IMR-90 (cell line): Measurements from ENCODE around the gene PACS1. TPM values are rescaled to one million over a fixed set of nuclear protein-coding genes. Genes with fewer than 3 reads are reported as not detected.

Experiments used
- ATAC-seq: fragments of 200-7000 bp; cut with Tn5 transposase; 2 replicates; pipeline ENCODE4 v1.9.1; 2020; ENCODE audit warnings: low read depth, mild to moderate bottlenecking, moderate library complexity
- BruUV-seq: library from RNA; stranded (reverse); fragments of 400-500 nt; replicated peaks from 2 replicates; lab custom pipeline; 2021; lab: Mats Ljungman, UMichigan
- CTCF ChIA-PET: fragments of 300-600 bp; formaldehyde crosslinking; extraction: SDS; loops from one replicate; lab custom pipeline; 2021; ENCODE audit warnings: antibody characterized with exemption; lab: Yijun Ruan, JAX
- POLR2A ChIA-PET: fragments of 300-600 bp; sonication (Branson Sonifier 250); formaldehyde crosslinking; loops from one replicate; lab custom pipeline; 2022; ENCODE audit warnings: antibody characterized with exemption; ENCODE audit not compliant: unreplicated experiment; lab: Charles Lee
- DNase-seq: peaks from one replicate; pipeline ENCODE4 v3.0.0; 2013
- H2AFZ ChIP-seq: replicated peaks from 2 replicates; pipeline ENCODE3; 2013; ENCODE audit warnings: low read length, mild to moderate bottlenecking; ENCODE audit not compliant: poor library complexity
- H2AK5ac ChIP-seq: 2 replicates; pipeline ENCODE4 v1.6.1; 2013; ENCODE audit warnings: low read depth, low read length, inconsistent platforms
- H2AK9ac ChIP-seq: replicated peaks from 2 replicates; pipeline ENCODE3; 2013; ENCODE audit warnings: mild to moderate bottlenecking, low read depth, low read length, moderate library complexity; ENCODE audit not compliant: poor library complexity
- H2BK120ac ChIP-seq: 2 replicates; pipeline ENCODE4 v1.6.1; 2013; ENCODE audit warnings: low read depth, low read length, inconsistent platforms
- H2BK15ac ChIP-seq: 3 replicates; pipeline ENCODE4 v1.6.1; 2013; ENCODE audit warnings: low read depth, low read length, inconsistent platforms
- H2BK20ac ChIP-seq: 2 replicates; pipeline ENCODE4 v1.6.1; 2013; ENCODE audit warnings: low read depth, mild to moderate bottlenecking, inconsistent platforms, low read length, moderate library complexity
- H2BK5ac ChIP-seq: 2 replicates; pipeline ENCODE4 v1.6.1; 2013; ENCODE audit warnings: mild to moderate bottlenecking, low read depth, low read length, inconsistent platforms; ENCODE audit not compliant: poor library complexity, severe bottlenecking
- H3K14ac ChIP-seq: replicated peaks from 2 replicates; pipeline ENCODE4 v1.6.1; 2013; ENCODE audit warnings: low read depth, low read length, inconsistent platforms
- H3K18ac ChIP-seq: 2 replicates; pipeline ENCODE4 v1.6.1; 2013; ENCODE audit warnings: low read depth, low read length, control low read depth
- H3K23ac ChIP-seq: 2 replicates; pipeline ENCODE4 v1.6.1; 2013; ENCODE audit warnings: low read depth, low read length, inconsistent platforms
- H3K27ac ChIP-seq: 2 replicates; pipeline ENCODE4 v1.5.1; 2013; ENCODE audit warnings: mild to moderate bottlenecking, control low read depth, low read length; ENCODE audit not compliant: insufficient read depth
- H3K27me3 ChIP-seq: 2 replicates; pipeline ENCODE4 v1.6.1; 2013; ENCODE audit warnings: low read length; ENCODE audit not compliant: control insufficient read depth, insufficient read depth
- H3K36me3 ChIP-seq: 2 replicates; pipeline ENCODE4 v1.6.1; 2013; ENCODE audit warnings: low read length, mixed read lengths; ENCODE audit not compliant: control insufficient read depth, insufficient read depth
- H3K4ac ChIP-seq: 2 replicates; pipeline ENCODE4 v1.6.1; 2013; ENCODE audit warnings: low read depth, low read length, inconsistent platforms
- H3K4me1 ChIP-seq: 2 replicates; pipeline ENCODE4 v1.6.1; 2013; ENCODE audit warnings: low read length, mixed read lengths; ENCODE audit not compliant: control insufficient read depth, insufficient read depth
- H3K4me2 ChIP-seq: 2 replicates; pipeline ENCODE4 v1.6.1; 2013; ENCODE audit warnings: low read depth, mild to moderate bottlenecking, control low read depth, low read length, moderate library complexity
- H3K4me3 ChIP-seq: 2 replicates; pipeline ENCODE4 v1.5.1; 2013; ENCODE audit warnings: low read depth, mild to moderate bottlenecking, control low read depth, low read length, moderate library complexity; ENCODE audit not compliant: insufficient read depth
- H3K56ac ChIP-seq: 2 replicates; pipeline ENCODE4 v1.6.1; 2013; ENCODE audit warnings: low read length, inconsistent platforms; ENCODE audit not compliant: insufficient read depth; ENCODE audit errors: extremely low read depth
- H3K79me1 ChIP-seq, 2 experiments: 2 replicates each; pipeline ENCODE4 v1.6.1; 2013; ENCODE audit warnings: low read length in 2 of 2, inconsistent platforms in 1 of 2, low read depth in 1 of 2
- H3K9ac ChIP-seq: 2 replicates; pipeline ENCODE4 v1.6.1; 2013; ENCODE audit warnings: low read depth, low read length, control low read depth
- H3K9me1 ChIP-seq: 2 replicates; pipeline ENCODE4 v1.6.1; 2013; ENCODE audit warnings: low read length, inconsistent platforms; ENCODE audit not compliant: insufficient read depth
- H3K9me3 ChIP-seq: 2 replicates; pipeline ENCODE4 v1.6.1; 2013; ENCODE audit warnings: low read length; ENCODE audit not compliant: control insufficient read depth, insufficient read depth
- H4K20me1 ChIP-seq: 2 replicates; pipeline ENCODE4 v1.6.1; 2013; ENCODE audit warnings: low read length, inconsistent platforms; ENCODE audit not compliant: insufficient read depth
- H4K5ac ChIP-seq: 2 replicates; pipeline ENCODE4 v1.6.1; 2013; ENCODE audit warnings: mild to moderate bottlenecking, low read depth, low read length, control low read depth
- H4K8ac ChIP-seq, 2 experiments: 2 replicates each; pipeline ENCODE4 v1.6.1; 2013; ENCODE audit warnings: low read depth in 2 of 2, low read length in 2 of 2, control low read depth in 1 of 2, inconsistent platforms in 1 of 2
- H4K91ac ChIP-seq: 2 replicates; pipeline ENCODE4 v1.6.1; 2013; ENCODE audit warnings: low read depth, low read length, inconsistent platforms; ENCODE audit not compliant: insufficient read depth
- BHLHE40 ChIP-seq: fragments of 150-350 bp; IDR thresholded peaks from 2 replicates; pipeline ENCODE4 v1.6.1; 2016; ENCODE audit warnings: mild to moderate bottlenecking, low read depth, low read length
- CEBPB ChIP-seq: IDR thresholded peaks from 2 replicates; pipeline ENCODE4 v1.6.1; 2012; ENCODE audit warnings: low read depth, low read length, improper control_type of control experiment
- CHD1 ChIP-seq: IDR thresholded peaks from 2 replicates; pipeline ENCODE4 v1.6.1; 2012; ENCODE audit warnings: low read depth, low read length, improper control_type of control experiment
- FOS ChIP-seq: fragments of 150-350 bp; IDR thresholded peaks from 2 replicates; pipeline ENCODE4 v1.6.1; 2016; ENCODE audit warnings: low read depth, low read length
- MAFK ChIP-seq: IDR thresholded peaks from 2 replicates; pipeline ENCODE4 v1.6.1; 2012; ENCODE audit warnings: low read depth, low read length, improper control_type of control experiment
- MAZ ChIP-seq: IDR thresholded peaks from 2 replicates; pipeline ENCODE4 v1.6.1; 2012; ENCODE audit warnings: low read depth, mild to moderate bottlenecking, low read length, improper control_type of control experiment, moderate library complexity, borderline replicate concordance
- MXI1 ChIP-seq: IDR thresholded peaks from 2 replicates; pipeline ENCODE4 v1.6.1; 2012; ENCODE audit warnings: low read depth, mild to moderate bottlenecking, low read length, moderate library complexity, borderline replicate concordance
- NFE2L2 ChIP-seq: fragments of 150-350 bp; IDR thresholded peaks from 2 replicates; pipeline ENCODE4 v1.6.1; 2016; ENCODE audit warnings: low read depth, mild to moderate bottlenecking, low read length
- POLR2A ChIP-seq: IDR thresholded peaks from 2 replicates; pipeline ENCODE4 v1.6.1; 2012; ENCODE audit warnings: mild to moderate bottlenecking, low read depth, low read length
- RAD21 ChIP-seq: IDR thresholded peaks from 2 replicates; pipeline ENCODE4 v1.6.1; 2012; ENCODE audit warnings: low read length, improper control_type of control experiment
- RCOR1 ChIP-seq: IDR thresholded peaks from 2 replicates; pipeline ENCODE4 v1.6.1; 2012; ENCODE audit warnings: mild to moderate bottlenecking, low read length, improper control_type of control experiment; ENCODE audit not compliant: insufficient replicate concordance
- RFX5 ChIP-seq: IDR thresholded peaks from 2 replicates; pipeline ENCODE4 v1.8.0; 2012; ENCODE audit warnings: low read depth, mild to moderate bottlenecking, low read length, moderate library complexity
- SMC3 ChIP-seq: fragments of 150-350 bp; IDR thresholded peaks from 2 replicates; pipeline ENCODE4 v1.6.1; 2016; ENCODE audit warnings: low read depth, mild to moderate bottlenecking, antibody characterized with exemption, low read length, moderate library complexity
- WGBS, 2 experiments: methylation state at CpG; one replicate each; pipeline versions ENCODE4 v1.1.5 to v1.1.7; 2013; ENCODE audit warnings: missing lambda C conversion rate in 2 of 2; ENCODE audit not compliant: insufficient read length in 1 of 2; ENCODE audit errors: extremely low coverage in 2 of 2; 5-methylcytosine and 5-hydroxymethylcytosine counted together
- dilution Hi-C: fragments of 300-500 bp; cut with HindIII; formaldehyde crosslinking; loops from one replicate; pipeline ENCODE4 v1.14.3; 2018; ENCODE audit warnings: low sequenced_read_pairs; ENCODE audit not compliant: unreplicated experiment
- in situ Hi-C: fragments of 300-500 bp; cut with MboI; formaldehyde crosslinking; loops from 3 replicates; pipeline ENCODE4 v1.14.3; 2019; ENCODE audit warnings: low sequenced_read_pairs, inconsistent platforms, mixed read lengths
- intact Hi-C: fragments of 100-400 bp; cut with micrococcal nuclease; formaldehyde crosslinking; loops from 2 replicates; pipeline ENCODE4 v1.10.0; 2022
- polyA plus RNA-seq, 3 experiments: library from polyadenylated mRNA; depleted of rRNA; stranded (reverse); fragments of >200 nt; gene quantifications; 2 replicates each; pipeline ENCODE4 v1.2.3, GENCODE V29; 2012; ENCODE audit warnings: low replicate concordance in 1 of 3
- total RNA-seq: library from RNA; depleted of rRNA; stranded (reverse); fragments of >200 nt; gene quantifications from 2 replicates; pipeline ENCODE4 v1.2.3, GENCODE V29; 2012
- TF ChIP-seq, protein P1 (sequence below): fragments of 150-350 bp; IDR thresholded peaks from 2 replicates; pipeline ENCODE4 v1.6.1; 2017; ENCODE audit warnings: mild to moderate bottlenecking, antibody characterized with exemption, low read length, low read depth
- TF ChIP-seq, protein P2 (sequence below): conservative IDR thresholded peaks from 2 replicates; pipeline ENCODE4 v1.5.1; 2012; ENCODE audit warnings: mild to moderate bottlenecking, low read depth, low read length, improper control_type of control experiment
- TF ChIP-seq, protein P3 (sequence below): fragments of 150-350 bp; IDR thresholded peaks from 2 replicates; pipeline ENCODE4 v1.6.1; 2016; ENCODE audit warnings: low read depth, mild to moderate bottlenecking, low read length, moderate library complexity, borderline replicate concordance

PACS1 gene
- total and polyA plus RNA-seq, 2 of the 4 experiments (the other 2 are of a cell fraction): 7.3 to 32.0 TPM

DNA sequence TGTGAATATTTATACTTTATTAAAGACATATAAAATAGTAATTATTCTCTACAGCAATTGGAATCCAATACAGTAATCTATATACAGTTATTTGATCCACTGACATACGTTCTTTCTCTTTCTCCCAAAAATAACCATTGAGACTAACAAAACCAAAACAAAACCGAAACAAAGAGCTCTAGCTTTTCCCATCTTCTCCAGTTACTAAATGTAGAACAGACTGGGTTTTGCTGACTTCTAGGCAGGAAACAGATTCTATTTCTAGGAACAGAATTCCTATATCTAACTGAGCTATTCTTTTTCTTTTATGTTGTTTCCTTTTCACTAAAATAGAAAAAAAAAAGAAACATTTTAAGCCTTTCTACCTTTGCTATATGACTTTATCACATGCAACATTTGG, 80.1 kb downstream of the PACS1 start:
- Histone ChIP-seq H3K56ac (no peak overlapping the region), H4K91ac (no peak overlapping the region), H3K4me3 (no peak overlapping the region), H2BK20ac (no peak overlapping the region), H2AK5ac (no peak overlapping the region), H2BK15ac (no peak overlapping the region), H3K23ac (no peak overlapping the region), H2BK120ac (no peak overlapping the region), H3K4me1 (no peaks in the 10 kb centered on the region; the same call in 1 of the 2 replicates), H4K8ac (no peak overlapping the region), H2AK9ac (no peak overlapping the region), H4K5ac (no peak overlapping the region), H3K14ac (no peak overlapping the region), H3K4me2 (no peak overlapping the region), H4K20me1 (no peaks in the 10 kb centered on the region), H3K9me3 (peaks cover 3% of the 10 kb centered on the region), H3K27ac (no peak overlapping the region), H3K79me1 (peaks cover 17 to 23% of the 10 kb centered on the region in 2 experiments), H3K9ac (no peak overlapping the region), H3K9me1 (peaks cover 2% of the 10 kb centered on the region; the same call in 1 of the 2 replicates), H3K36me3 (no peaks in the 10 kb centered on the region), H2AFZ (no peak overlapping the region), H2BK5ac (no peak overlapping the region), H3K18ac (no peak overlapping the region), H3K4ac (no peak overlapping the region), H3K27me3 (no peaks in the 10 kb centered on the region)
- BruUV-seq: no TSS peak
- WGBS, 2 experiments: no CpG with 5 or more reads among the region's 2 CpGs
- no peak for TF ChIP-seq MAZ
- no peak for TF ChIP-seq NFE2L2
- TF ChIP-seq, protein P1, sequence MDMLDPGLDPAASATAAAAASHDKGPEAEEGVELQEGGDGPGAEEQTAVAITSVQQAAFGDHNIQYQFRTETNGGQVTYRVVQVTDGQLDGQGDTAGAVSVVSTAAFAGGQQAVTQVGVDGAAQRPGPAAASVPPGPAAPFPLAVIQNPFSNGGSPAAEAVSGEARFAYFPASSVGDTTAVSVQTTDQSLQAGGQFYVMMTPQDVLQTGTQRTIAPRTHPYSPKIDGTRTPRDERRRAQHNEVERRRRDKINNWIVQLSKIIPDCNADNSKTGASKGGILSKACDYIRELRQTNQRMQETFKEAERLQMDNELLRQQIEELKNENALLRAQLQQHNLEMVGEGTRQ: no peak
- no peak for TF ChIP-seq CEBPB
- TF ChIP-seq, protein P2, sequence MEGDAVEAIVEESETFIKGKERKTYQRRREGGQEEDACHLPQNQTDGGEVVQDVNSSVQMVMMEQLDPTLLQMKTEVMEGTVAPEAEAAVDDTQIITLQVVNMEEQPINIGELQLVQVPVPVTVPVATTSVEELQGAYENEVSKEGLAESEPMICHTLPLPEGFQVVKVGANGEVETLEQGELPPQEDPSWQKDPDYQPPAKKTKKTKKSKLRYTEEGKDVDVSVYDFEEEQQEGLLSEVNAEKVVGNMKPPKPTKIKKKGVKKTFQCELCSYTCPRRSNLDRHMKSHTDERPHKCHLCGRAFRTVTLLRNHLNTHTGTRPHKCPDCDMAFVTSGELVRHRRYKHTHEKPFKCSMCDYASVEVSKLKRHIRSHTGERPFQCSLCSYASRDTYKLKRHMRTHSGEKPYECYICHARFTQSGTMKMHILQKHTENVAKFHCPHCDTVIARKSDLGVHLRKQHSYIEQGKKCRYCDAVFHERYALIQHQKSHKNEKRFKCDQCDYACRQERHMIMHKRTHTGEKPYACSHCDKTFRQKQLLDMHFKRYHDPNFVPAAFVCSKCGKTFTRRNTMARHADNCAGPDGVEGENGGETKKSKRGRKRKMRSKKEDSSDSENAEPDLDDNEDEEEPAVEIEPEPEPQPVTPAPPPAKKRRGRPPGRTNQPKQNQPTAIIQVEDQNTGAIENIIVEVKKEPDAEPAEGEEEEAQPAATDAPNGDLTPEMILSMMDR: no peak
- no peak for TF ChIP-seq RFX5
- TF ChIP-seq MXI1: no peak
- no peak for TF ChIP-seq RCOR1
- TF ChIP-seq RAD21: no peak
- no peak for TF ChIP-seq MAFK
- TF ChIP-seq SMC3: no peak
- no peak for TF ChIP-seq FOS
- no peak for TF ChIP-seq BHLHE40
- TF ChIP-seq CHD1: no peak
- TF ChIP-seq, protein P3, sequence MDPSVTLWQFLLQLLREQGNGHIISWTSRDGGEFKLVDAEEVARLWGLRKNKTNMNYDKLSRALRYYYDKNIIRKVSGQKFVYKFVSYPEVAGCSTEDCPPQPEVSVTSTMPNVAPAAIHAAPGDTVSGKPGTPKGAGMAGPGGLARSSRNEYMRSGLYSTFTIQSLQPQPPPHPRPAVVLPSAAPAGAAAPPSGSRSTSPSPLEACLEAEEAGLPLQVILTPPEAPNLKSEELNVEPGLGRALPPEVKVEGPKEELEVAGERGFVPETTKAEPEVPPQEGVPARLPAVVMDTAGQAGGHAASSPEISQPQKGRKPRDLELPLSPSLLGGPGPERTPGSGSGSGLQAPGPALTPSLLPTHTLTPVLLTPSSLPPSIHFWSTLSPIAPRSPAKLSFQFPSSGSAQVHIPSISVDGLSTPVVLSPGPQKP: no peak
- TF ChIP-seq POLR2A: no peak
- ChIA-PET CTCF (no interaction called here), POLR2A (no interaction called here)
- dilution Hi-C loops: no loop called here
- no peak for ATAC-seq
- peak; percentile 8 for DNase-seq
- in situ Hi-C loops: no loop called here
- intact Hi-C loops: no loop called here
